HG03520 (cell line): ENCODE results near the gene ZFYVE1.
A peak's percentile ranks its signal among the peaks of the same experiment; 100 is the strongest.
"Not testable (repeated sequence)": the region's sequence is repeated elsewhere in the genome, so short reads cannot be mapped to it uniquely, and the experiment has no call there.

Experiments used
- ATAC-seq: cut with Tn5 transposase; IDR thresholded peaks from one replicate; pipeline ENCODE4 v1.9.1; 2021; ENCODE audit warnings: mild to moderate bottlenecking, moderate library complexity; ENCODE audit not compliant: unreplicated experiment

The ZFYVE1 gene

DNA sequence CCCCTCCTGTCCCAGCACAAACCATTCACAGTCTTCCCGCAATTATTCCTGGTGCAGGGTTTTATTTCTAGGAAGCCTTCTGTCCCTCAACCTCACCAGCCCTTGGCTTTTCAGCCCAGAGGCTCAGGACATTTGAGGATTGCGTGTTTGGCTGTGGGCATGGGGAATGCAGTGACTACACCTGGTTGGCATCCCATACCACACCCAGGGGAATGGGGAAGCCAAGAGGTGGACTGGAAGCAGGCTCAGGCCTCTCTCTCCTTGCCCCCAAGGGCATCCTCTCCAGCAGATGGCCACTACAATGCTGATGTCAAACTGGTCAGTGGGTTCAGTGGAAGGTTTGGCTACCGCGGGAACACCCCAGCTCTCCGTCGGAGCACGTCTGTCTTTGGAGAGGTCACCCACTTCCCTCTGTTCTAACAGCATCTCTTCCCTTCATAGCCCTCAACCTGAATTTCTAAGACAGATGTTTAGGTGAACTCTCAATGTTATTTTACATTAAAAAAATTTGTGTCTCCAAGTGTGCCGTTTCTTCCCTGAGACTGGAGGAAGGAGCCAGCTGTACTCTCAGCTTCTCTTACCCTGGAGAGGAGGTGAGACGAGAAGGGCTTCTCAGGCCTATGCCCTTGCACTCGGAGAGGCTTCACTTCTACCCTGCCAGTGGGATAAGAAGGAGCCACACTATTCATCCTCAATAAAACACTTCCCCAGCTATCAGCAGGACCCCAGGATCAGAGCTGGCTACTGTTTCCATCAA is 65.1 kb downstream of the ZFYVE1 start:
- ATAC-seq, result no peak

DNA sequence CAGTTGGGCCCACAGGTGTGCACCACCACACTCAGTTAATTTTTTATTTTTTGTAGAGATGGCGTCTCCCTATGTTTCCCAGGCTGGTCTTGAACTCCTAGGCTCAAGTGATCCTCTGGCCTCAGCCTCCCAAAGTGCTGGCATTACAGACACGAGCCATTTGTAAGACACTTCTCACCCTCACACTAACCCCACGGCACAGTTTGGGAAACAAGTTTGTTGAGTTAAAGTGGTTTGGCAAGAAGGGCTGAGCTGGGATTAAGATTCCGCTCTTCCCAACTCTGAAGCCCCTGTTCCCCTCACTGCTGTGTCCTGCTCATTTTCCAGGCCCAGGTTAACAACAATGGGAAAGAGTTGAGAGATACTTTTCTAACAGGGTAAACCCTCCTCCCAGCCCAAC is 65.9 kb downstream of the ZFYVE1 start:
- not testable (repeated sequence) for ATAC-seq

DNA sequence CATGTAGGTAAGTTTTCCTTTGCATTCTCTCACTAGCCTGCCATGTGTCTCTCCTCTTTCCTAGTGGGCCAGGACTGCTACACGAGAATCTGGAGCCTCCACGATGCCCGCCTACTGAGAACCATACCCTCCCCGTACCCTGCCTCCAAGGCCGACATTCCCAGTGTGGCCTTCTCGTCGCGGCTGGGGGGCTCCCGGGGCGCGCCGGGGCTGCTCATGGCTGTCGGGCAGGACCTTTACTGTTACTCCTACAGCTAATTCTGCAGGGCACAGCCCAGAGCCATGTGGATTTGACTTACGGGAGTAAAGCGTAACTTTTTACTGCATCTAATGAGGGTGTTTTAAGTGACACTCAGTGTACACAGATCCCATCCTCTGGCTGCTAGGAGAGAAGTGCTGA is 68.4 kb downstream of the ZFYVE1 start:
- ATAC-seq, result no peak

DNA sequence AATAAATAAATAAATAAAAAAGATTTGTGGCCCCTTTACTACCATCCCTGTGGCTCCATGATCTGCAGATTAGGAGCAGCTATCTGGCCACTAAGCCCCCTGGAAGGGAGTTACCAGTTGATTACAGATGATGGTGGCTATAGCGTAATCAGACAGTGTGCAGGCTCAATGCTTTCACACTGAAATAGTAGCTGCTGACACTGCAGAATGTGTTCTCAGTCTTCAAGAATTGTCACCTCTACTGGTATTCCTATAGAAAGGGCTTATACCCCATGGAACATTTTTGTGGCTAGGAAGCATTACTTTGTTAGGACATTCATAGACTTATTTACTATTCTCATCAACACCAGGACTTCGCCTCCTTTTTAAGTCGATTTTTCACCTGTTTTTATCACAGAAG is 69.7 kb downstream of the ZFYVE1 start:
- no peak for ATAC-seq

DNA sequence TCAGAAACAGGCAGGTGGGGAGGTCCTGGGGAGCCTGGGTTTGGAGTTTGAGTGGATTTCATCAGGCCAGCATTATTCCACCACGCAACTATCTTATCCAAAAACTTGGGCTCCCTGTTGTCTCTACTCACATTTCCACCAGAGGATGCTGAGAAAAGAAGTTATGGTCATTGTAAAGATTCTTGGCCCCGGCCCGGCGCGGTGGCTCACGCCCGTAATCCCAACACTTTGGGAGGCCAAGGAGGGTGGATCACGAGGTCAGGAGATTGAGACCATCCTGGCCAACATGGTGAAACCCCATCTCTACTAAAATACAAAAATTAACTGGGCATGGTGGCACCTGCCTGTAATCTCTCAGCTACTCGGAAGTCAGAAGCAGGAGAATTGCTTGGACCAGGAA is 70.2 kb downstream of the ZFYVE1 start:
- not testable (repeated sequence) for ATAC-seq

DNA sequence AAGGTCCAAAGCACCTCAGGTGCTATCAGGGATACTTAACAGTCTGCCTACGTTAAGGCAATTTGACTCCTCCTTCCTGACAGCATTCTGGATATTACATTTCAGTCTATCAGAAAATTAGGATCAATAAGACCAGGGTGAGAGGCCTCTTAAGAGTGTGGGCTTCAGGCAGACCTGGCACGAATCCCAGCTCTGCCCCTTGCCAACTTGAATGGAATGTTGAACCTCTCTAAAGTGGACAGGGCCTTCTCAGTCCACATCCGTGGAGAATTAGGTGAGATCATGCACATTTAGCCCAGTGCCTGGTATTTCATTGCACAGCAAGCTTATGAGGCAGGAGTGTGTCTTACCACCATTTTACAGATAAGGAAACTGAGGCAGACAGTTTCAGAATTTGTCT is 74.7 kb downstream of the ZFYVE1 start:
- ATAC-seq, result no peak

DNA sequence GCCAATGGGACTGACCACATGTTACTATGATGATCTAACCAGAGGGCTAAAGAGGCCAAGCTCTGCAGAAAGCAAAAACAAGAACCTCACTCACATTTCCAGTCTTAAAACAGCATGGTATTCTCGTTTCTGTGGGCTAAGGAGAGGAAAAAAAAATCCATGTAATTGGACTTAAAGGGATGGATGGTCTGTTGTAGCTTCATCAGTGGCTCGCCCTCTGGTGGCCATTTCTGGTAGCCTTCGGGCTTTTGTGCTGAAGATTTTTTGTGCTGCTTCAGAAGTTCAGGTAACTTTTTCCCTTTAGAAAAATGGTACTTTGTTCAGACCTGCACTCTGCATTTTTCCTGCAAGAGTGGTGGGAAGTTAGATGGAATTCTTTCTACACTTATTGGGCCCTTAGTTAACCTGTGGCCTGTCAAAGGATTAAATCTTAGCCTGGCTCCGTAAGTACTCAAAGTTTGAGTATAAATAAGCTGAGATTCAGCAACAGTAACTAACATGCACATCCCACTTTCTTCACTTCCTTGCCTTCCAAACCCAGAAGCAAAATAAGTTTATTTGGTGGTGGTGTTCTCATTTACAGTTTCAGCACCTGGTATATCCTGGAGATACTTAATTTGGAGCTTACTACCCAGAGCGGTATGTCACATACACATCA is 78.3 kb downstream of the ZFYVE1 start:
- no peak for ATAC-seq

DNA sequence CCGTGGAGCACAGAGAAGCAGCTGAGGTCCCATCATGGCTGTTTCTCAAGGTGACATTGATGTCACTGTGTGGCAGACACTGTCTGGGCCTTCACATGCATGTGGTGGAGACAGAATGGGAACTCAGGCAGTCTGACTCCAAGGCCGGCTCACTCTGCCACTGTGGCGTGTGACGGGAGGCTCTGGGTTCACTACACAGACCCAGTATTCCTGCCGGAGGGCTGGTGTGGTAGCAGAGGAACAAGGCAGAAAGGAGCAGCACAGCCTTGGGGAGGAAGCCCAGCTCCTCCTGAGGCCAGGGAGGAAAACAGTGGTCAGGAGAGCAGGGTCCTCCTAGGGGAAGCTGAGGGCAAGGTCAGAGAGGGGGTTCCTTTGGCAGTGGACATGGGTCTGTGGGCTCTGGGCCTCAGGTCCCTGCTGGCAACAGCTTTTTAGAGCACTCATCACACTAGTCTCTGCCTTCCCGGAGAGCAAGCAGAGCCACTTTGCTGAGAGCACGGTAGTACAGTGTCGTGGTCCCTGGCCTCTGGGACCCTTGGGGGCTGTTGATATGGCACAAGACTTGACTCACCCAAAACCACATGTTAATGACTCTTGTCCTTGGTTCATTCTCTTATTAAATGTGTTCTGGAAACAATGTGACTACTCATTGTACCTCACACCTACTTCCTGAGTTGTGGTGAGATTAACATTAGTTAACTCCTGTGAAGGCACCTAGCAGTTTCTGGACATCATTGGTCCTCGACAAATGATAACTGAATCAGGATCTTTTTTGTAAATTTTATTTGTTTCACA is 79.3 kb downstream of the ZFYVE1 start:
- ATAC-seq, result no peak

DNA sequence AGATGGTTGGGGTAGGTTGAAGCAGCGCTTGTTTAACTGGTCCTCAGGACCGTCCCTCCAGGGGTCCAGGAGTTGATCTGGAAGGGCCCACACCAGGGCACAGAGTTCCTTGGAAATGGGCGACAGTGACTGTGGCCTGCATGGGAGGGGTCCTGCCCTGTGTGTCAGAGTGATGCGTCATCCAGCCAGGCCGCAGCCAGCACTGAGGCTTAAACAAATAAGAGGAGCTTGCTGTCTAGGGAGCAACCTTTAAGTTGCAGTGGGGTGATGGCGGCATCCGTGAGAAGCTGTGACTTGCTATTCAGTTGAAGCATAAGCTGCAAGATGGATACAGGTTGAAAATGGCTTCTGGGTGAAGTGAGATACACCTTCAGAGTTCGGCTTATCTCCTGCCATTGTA is 80.4 kb downstream of the ZFYVE1 start:
- no peak for ATAC-seq

DNA sequence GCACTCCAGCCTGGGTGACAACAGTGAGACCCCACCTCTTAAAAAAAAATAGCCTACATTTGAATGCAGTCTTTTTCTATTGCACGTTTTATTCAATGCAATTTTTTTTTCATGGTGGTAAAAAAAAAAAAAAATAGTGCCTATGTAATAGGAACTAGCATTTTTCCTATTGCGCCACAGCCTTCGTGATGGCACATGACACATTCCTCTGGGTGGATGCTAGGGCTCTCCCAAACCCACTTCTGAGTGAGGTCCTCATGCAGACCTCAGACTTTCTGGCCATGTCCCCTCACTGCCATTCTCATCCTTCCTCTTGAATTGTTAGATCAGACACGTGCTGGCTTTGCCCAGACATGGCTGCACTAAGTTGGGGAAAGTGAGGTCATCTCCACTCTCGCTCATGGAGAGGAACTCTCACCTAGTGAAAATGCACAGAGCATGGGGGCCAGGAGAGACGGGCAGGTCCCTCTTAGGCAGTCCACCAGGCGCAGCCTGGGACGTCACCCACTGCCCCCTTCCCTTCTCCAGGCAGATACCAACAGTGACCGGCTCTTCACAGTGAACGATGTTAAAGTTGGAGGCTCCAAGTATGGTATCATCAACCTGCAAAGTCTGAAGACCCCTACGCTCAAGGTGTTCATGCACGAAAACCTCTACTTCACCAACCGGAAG is 81.4 kb downstream of the ZFYVE1 start:
- ATAC-seq, result no peak

DNA sequence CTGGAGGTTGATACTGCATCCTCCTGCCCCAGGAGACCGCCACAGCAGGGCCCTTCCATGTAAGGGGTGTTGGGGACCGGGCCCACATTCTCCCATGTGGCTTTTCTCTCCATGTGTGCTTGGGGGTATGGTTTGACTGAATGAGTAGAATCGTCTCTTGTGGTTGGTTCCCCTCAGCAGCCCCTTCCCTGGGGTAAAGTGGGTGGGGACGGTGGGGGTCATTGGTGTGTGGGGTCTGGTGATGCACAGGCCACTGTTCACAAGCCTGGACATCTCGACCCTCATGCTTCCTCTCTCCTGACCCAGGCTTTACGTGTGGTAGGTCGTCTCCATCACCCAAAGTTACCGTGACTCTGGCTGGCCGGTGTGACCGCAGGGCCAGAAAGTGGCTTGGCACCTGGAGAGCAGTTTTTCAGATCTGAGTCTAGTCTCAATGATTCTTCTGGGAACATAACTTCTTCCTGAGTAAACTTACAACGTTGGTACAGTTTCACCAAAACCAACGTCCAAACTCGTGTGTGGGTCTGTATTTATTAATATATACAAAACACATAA is 83.0 kb downstream of the ZFYVE1 start:
- ATAC-seq, result no peak

DNA sequence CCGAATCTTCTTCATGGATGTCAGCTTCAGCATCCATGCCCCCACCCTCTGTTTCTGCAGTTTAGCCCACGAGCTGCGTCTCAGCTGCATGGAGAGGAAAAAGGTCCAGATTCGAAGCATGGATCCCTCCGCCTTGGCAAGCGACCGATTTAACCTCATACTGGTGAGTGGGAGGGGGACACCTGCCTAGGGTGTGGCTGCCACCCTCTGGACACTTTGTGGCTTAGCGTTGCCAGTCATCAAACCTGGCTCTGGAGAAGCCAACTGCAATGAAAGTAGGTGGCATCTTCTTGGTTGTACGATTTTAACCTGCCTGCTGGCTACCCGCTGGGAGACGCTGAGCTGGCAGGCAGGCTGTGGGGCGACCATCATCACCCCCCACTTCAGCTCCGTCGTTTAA is 84.0 kb downstream of the ZFYVE1 start:
- ATAC-seq, result no peak

DNA sequence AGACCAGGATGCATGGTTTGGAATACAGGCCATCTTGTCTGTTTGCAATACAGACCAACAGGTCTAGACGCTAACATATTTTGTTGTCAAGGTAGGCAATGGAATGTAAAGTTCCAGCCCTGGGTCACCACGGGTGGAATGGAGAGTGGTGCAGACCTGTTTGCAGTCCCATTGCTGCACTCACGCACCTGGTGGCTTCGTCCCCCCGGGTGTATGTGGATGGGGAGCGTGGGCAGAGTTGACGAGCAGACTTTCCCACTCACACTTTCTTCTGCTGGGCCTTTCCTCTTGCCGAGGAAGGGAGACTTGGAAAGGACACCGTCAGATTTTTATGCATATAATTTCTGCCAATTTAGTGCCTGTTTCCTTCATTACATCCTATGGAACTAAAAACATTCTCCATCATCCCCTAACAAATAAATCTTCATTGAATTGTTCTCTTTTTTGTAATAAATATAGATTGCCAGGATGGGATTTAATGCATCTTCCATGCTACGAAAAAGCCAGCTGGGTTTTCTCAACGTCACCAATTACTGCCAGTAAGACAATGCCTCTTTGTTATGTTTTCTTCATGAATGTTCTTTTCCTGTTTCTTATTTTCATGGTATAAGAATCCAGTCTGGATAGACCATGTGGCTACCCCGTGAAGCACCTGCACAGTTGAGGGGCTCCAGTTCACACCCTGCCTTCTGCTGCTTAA is 85.5 kb downstream of the ZFYVE1 start:
- ATAC-seq, result no peak

DNA sequence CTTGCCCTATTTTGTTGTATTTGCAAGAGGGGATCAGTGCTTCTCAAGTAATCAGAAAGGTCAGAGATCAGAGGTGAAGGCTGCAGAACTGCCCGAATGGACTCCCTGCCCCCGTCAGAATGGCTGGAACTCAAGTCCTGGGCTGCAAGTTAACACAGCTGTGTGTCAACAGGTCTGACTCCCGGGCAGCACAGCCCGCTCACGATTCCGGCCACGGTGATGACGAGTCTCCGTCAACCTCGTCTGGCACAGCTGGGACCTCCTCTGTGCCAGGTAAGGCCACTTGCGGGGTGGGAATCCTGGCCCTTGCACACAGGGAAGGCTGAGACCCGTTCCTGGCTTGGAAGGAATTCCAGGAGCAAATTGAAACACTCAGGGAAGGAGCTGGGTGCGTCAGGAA is 87.3 kb downstream of the ZFYVE1 start:
- ATAC-seq, result no peak

DNA sequence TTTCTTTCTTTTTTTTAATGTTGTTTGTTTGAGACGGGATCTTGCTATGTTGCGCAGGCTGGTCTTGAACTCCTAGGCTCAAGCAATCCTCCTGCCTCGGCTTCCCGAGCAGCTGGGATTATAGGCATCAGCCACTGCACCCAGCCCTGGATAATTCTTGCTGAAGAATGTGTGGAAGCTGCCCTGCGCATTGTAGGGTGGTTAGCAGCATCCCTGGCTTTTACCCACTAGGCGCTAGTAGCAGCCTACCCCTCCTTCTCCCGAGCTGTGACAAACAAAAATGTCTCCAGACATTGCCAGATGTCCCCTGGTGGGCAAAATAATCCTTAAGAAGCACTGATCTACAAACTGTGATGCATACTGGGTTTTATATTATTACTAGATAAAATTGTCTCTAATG is 94.0 kb downstream of the ZFYVE1 start:
- ATAC-seq, result no peak

DNA sequence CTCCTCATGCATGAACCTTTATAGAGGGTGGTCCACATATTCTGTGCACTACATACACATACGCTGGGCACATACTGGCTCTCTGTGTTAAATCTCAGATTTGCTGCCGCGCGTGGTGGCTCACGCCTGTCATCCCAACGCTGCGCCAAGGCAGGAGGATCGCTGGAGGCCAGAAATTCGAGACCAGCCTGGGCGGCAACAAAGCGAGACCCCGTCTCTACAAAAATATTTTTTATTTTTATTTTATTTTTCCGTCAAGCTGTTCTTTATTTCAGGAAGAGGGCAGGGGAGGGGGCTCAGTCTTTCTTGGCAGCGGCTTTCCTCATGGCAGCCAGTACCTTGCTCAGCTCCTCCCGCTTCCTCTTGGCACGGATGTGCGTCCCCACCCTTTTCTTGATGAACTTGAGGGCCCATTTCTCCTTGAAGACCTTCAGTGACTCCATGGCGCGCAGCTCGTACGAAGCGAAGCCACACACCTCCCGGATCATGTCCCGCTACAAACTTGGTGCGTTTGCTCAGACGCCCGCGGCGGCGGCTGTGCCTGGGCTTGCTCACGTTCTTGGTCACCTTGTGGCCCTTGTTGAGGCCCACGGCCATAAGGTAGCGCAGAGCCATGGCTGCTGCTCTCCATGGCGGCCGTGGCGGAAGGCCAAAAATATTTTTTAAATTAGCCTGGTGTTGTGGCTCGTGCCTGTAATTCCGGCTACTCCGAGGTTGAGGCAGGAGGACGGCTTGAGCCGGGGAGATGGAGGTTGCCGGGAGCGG is 97.4 kb downstream of the ZFYVE1 start:
- no peak for ATAC-seq

DNA sequence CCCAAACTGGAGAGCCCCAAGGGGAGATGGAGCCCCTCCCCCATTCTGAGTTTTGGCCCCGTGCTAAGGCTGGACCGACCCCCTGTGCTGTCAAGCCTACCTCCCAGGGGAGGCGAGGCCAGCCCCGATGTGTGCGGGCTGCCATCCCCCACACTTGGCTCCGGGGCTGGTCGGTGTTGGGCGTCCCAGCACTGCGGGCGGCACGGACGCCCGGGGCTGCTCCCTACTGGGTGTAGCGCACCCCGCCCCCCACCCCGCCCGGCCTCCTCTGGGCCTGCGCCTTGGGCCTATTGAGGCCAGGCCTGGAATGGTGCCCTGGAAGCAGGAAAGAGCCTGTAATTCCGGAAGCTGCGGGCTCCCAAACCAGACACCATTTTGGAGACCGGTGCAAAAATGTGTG is 98.0 kb downstream of the ZFYVE1 start:
- ATAC-seq, result no peak

DNA sequence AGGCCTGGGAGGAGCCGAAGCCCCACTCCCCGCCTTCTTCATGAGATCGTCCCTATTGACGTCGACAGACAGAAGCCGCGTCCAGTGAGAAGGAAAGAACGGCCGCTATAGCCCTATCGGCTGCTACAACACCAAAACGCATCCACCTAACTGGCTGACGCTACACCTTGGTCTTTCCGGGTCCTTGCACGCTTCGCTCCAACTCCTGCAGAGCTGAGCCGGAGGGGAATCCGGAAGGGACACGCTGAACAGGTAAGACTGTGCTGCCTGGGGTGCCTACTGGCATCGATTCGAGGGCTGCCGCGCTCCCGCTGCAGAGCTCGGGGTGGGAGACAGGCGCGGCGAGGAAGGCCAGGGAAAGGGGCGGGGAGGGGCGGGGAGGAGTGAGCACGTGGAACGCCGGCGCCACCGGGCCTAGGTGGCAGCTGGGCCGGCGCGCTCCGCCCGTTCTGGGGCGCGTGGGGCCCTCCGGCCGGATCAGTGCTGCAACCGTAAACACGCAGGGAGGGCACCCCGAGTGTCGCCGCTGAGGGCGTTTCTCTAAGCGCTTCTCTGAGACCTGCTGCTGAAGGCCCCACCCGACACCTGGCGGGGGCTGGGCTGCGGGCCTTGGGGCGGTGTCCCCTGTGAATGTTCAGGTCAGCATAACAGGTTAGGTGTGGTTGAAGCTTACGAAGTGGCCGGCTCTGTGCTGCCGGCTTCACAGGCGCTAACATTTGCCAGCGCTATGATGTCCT is 100.4 kb downstream of the ZFYVE1 start, which contains the start of gene DCAF4:
DCAF4 (plus strand) TSS at position 173 of the 737 bp plus-strand sequence. CDS start 11,515 bp downstream, outside the sequence.
- peak; percentile 92 for ATAC-seq

DNA sequence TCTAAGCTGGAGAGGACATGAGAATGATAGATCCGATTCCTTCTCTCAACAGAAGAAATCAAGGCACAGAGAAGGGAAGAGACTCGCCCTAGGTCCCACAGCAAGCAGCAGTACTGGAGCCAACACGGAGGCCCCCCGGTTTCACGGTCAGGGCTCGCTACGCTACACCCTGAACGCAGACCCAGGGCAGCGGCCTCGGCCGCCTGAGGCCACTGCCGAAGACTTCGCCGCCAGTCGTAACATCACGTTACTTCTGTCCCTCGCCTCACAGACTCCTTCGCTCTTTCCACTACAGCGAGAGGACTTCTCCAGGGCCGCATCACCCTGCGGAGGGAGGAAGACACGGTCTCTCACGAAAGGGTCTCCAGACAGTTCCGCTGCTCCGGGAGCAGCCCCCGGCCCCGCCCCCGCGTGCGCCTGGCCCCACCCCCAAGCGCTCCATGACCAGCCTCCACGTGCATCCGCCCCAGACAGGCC is 101.1 kb downstream of the ZFYVE1 start:
- peak; percentile 7 for ATAC-seq
